Ishikawa (cell line): ENCODE results near the gene YDJC.

ENCODE experiments used
- CEBPB ChIP-seq: IDR thresholded peaks from 2 replicates; pipeline ENCODE4 v1.6.1; 2012
- CREB1 ChIP-seq: IDR thresholded peaks from 2 replicates; pipeline ENCODE4 v1.6.1; 2012; ENCODE audit warnings: low read depth
- EGR1 ChIP-seq: IDR thresholded peaks from 2 replicates; pipeline ENCODE4 v1.6.1; 2012
- EP300 ChIP-seq: IDR thresholded peaks from 2 replicates; pipeline ENCODE4 v1.6.1; 2012; ENCODE audit warnings: borderline replicate concordance
- FOXM1 ChIP-seq: IDR thresholded peaks from 2 replicates; pipeline ENCODE4 v1.6.1; 2012; ENCODE audit warnings: low read depth, borderline replicate concordance
- MAX ChIP-seq: IDR thresholded peaks from 2 replicates; pipeline ENCODE4 v1.6.1; 2012
- NFIC ChIP-seq: IDR thresholded peaks from 2 replicates; pipeline ENCODE4 v1.6.1; 2012
- RAD21 ChIP-seq: IDR thresholded peaks from 2 replicates; pipeline ENCODE4 v1.6.1; 2012; ENCODE audit warnings: low read depth
- TAF1 ChIP-seq: IDR thresholded peaks from 2 replicates; pipeline ENCODE4 v1.6.1; 2012; ENCODE audit warnings: low read depth, mild to moderate bottlenecking
- TCF12 ChIP-seq: IDR thresholded peaks from 2 replicates; pipeline ENCODE4 v1.6.1; 2012; ENCODE audit warnings: low read depth
- TEAD4 ChIP-seq: IDR thresholded peaks from 2 replicates; pipeline ENCODE4 v1.6.1; 2012
- YY1 ChIP-seq: IDR thresholded peaks from 2 replicates; pipeline ENCODE4 v1.6.1; 2012; ENCODE audit warnings: low read depth
- ZBTB7A ChIP-seq: IDR thresholded peaks from 2 replicates; pipeline ENCODE4 v1.6.1; 2012; ENCODE audit warnings: low read depth
- TF ChIP-seq, protein P1 (sequence below): IDR thresholded peaks from 2 replicates; pipeline ENCODE4 v1.6.1; 2012; ENCODE audit warnings: low read depth, mild to moderate bottlenecking
- TF ChIP-seq, protein P2 (sequence below): IDR thresholded peaks from 2 replicates; pipeline ENCODE4 v1.6.1; 2012

YDJC gene

DNA sequence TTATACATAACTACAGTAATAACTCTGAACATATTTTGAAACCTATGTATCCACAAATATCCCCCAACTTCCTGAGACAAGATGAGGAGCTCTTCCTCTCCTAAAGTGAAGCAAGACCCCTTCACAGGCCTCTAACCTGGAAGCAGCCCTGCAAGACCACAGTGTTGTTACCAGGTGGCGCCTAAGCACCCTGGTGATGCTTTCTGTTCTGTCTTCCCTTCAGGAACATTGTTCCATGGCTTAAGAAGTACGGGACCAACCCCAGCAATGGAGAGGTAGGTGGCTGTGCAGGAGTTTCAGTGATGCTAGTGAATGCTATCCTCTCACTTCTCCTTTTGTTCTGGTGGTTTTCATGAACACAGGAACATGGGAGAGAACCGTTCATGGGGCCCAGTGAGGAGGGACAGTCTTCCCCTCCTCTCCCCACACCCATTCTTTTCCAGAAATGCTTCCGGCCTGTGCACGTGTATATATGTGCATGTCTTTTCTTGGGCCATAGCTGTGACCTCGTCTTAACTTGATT, 42.3 kb upstream of the YDJC start:
- no peak for TF ChIP-seq MAX
- TF ChIP-seq, protein P1, sequence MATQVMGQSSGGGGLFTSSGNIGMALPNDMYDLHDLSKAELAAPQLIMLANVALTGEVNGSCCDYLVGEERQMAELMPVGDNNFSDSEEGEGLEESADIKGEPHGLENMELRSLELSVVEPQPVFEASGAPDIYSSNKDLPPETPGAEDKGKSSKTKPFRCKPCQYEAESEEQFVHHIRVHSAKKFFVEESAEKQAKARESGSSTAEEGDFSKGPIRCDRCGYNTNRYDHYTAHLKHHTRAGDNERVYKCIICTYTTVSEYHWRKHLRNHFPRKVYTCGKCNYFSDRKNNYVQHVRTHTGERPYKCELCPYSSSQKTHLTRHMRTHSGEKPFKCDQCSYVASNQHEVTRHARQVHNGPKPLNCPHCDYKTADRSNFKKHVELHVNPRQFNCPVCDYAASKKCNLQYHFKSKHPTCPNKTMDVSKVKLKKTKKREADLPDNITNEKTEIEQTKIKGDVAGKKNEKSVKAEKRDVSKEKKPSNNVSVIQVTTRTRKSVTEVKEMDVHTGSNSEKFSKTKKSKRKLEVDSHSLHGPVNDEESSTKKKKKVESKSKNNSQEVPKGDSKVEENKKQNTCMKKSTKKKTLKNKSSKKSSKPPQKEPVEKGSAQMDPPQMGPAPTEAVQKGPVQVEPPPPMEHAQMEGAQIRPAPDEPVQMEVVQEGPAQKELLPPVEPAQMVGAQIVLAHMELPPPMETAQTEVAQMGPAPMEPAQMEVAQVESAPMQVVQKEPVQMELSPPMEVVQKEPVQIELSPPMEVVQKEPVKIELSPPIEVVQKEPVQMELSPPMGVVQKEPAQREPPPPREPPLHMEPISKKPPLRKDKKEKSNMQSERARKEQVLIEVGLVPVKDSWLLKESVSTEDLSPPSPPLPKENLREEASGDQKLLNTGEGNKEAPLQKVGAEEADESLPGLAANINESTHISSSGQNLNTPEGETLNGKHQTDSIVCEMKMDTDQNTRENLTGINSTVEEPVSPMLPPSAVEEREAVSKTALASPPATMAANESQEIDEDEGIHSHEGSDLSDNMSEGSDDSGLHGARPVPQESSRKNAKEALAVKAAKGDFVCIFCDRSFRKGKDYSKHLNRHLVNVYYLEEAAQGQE, result no peak
- no peak for TF ChIP-seq RAD21
- TF ChIP-seq TCF12, result no peak
- no peak for TF ChIP-seq CREB1
- TF ChIP-seq EGR1, result no peak
- TF ChIP-seq CEBPB, result no peak

GRCh38 chr22:21669026-21669425, 39.2 kb upstream of the YDJC start:
- TF ChIP-seq MAX, result no peak
- TF ChIP-seq FOXM1, result no peak
- TF ChIP-seq TAF1, result no peak
- TF ChIP-seq TEAD4, result no peak
- no peak for TF ChIP-seq EGR1
- TF ChIP-seq NFIC, result no peak
- TF ChIP-seq YY1, result no peak
- TF ChIP-seq ZBTB7A, result no peak
- TF ChIP-seq RAD21, result no peak
- TF ChIP-seq, protein P1, result no peak
- no peak for TF ChIP-seq CEBPB
- TF ChIP-seq TCF12, result no peak
- TF ChIP-seq CREB1, result no peak
- TF ChIP-seq, protein P2, sequence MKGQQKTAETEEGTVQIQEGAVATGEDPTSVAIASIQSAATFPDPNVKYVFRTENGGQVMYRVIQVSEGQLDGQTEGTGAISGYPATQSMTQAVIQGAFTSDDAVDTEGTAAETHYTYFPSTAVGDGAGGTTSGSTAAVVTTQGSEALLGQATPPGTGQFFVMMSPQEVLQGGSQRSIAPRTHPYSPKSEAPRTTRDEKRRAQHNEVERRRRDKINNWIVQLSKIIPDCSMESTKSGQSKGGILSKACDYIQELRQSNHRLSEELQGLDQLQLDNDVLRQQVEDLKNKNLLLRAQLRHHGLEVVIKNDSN, result no peak
- no peak for TF ChIP-seq EP300

GRCh38 chr22:21666786-21667185, 37.0 kb upstream of the YDJC start:
- TF ChIP-seq TEAD4, result no peak
- TF ChIP-seq TCF12, result no peak
- no peak for TF ChIP-seq FOXM1
- TF ChIP-seq EGR1, result no peak
- TF ChIP-seq NFIC, result no peak
- no peak for TF ChIP-seq ZBTB7A
- no peak for TF ChIP-seq CEBPB
- TF ChIP-seq RAD21, result no peak
- TF ChIP-seq, protein P1, result no peak
- TF ChIP-seq MAX, result no peak
- TF ChIP-seq EP300, result no peak
- no peak for TF ChIP-seq CREB1
- no peak for TF ChIP-seq TAF1
- TF ChIP-seq, protein P2, result no peak
- TF ChIP-seq YY1, result no peak

- TF ChIP-seq YY1 (no peak), CREB1 (no peak), ZBTB7A (no peak)
Observed at GRCh38 chr22:21665047-21665851, 35.4 kb upstream of the YDJC start.
